ENCODE results near the gene GRM4.
A peak's percentile ranks its signal among the peaks of the same experiment; 100 is the strongest.

Gene GRM4

GRCh38 chr6:34179106-34179720 is 33.3 kb upstream of the GRM4 start:
- TF ChIP-seq, protein P1, sequence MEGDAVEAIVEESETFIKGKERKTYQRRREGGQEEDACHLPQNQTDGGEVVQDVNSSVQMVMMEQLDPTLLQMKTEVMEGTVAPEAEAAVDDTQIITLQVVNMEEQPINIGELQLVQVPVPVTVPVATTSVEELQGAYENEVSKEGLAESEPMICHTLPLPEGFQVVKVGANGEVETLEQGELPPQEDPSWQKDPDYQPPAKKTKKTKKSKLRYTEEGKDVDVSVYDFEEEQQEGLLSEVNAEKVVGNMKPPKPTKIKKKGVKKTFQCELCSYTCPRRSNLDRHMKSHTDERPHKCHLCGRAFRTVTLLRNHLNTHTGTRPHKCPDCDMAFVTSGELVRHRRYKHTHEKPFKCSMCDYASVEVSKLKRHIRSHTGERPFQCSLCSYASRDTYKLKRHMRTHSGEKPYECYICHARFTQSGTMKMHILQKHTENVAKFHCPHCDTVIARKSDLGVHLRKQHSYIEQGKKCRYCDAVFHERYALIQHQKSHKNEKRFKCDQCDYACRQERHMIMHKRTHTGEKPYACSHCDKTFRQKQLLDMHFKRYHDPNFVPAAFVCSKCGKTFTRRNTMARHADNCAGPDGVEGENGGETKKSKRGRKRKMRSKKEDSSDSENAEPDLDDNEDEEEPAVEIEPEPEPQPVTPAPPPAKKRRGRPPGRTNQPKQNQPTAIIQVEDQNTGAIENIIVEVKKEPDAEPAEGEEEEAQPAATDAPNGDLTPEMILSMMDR (conservative IDR thresholded peaks at IDR 0.05), result no peak
- peak overlapping the region; percentile 68 for H3K27ac ChIP-seq

DNA sequence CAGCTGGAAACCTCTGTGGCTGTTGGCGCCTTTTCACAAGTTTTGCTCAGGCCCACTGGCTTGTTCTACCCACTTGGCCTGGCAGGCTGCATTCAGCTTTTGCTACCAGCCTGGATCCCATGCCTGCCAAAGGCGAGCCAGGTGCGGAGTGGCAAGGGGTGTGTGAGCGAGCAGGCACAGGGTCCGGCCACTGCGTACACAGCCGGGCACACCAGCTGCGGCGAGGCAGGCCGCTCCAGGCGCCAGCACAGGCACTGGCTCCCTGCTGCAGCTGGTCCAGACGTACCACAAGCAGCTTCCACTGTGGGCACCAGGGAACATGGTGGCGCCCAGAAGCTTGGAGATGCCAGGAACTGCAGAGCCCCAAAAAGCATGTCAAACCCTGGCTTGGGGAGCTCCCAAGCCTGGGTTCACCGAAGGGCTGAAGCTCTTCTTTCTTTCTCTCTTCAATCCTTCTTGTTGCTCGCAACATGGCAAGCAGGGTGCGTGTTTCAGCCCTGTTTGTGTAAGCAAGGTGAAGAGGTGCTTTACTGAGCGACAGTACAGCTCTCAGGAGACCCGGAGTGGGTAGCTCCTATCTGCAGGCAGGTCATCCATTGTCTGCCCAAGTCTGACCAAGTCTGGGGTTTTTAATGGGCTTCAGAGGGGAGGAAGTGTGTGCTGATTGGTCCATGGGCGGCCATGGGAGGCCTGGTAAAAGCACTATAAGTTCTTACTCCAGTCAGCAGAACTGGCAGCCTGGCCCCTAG is 32.6 kb upstream of the GRM4 start:
- H3K27ac ChIP-seq, result no peak overlapping the region; the same call in 1 of the 2 replicates
- TF ChIP-seq, protein P1 (conservative IDR thresholded peaks at IDR 0.05), result no peak

DNA sequence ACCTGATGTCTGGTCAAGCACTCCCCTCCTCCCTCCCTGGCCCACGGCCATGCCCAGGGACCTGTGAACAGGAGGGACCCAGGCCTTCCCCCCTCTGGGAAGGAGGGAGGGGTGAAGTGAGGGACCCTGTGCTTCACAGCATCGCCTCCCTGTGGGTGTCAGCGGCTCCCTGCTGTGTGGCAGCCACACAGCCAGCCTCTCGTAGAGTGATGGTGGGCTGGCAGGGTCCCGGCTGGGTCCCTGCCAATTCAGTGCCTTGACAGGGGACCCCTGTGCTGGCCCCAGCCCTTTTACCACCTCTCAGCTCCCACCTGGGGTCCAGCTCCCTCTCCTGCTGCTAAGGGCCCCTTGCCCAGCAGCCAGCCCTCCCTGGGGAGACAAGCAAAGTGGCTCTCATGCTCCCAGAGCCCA is 31.3 kb upstream of the GRM4 start:
- H3K27ac ChIP-seq, result no peak overlapping the region
- TF ChIP-seq, protein P1 (conservative IDR thresholded peaks at IDR 0.05), result no peak

DNA sequence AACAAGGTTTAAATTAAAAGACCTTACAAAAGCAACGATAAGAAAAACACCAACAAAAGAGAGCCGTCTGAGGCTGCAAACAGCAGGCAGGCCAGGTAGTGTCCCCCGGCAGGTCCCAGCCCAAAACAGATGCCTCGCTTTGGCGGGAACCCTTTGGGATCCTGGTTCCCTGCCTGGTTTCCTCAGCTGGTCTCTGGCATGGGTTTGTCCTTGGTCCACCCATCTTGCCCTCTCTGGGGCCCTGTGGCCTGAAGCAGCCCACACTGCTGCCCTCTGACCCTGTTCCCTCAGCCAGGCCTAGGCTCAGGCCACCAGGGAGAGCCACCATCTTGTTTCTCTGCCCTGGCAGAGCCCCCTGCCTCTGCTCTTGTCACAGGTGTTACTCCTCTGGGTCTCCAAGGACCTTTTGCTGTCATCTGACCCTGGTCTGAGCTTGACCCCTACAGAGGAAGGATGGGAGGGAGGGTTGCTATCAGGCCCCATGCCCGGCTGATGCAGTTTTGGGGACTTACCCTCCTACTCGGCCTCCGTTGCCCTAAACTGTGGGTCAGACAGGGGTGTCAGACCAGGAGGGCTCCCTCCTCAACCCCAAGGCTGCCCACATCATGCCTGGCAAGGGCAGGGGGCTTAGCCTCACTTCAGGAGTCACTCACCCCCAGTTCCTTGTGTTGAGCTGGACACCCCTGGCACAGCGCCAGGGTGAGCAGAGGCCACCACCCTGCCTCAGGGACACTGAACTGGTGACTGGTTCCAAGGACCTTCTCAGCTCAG is 30.6 kb upstream of the GRM4 start:
- TF ChIP-seq, protein P1 (conservative IDR thresholded peaks at IDR 0.05), result no peak
- H3K27ac ChIP-seq, result no peak overlapping the region

DNA sequence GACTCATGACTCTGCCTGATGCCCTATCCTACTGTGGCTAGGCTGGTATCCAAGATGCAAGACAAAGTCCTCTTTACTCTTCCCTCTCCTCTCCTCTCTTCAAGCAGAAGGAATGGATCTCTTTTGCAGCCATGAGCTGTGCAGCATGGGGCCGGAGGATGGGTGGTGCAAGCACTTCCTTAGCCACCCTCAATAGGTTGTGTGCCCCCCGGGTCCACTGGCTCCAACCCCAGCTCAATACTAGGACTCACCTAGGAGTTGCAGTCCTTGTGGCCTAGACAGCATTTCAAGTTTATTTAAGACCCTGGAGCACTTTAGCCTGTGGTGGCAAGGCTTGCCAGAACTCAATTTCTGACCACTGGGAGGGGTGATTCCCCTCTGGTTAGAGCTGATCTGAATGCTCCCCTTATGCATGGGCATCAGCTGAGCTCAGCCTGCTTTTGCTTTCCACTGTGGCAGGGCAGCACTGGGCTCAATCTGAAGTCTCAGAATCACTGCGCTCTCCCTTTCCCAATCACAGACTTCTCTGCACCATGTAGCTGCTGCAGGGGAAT is 29.0 kb upstream of the GRM4 start:
- TF ChIP-seq, protein P1 (conservative IDR thresholded peaks at IDR 0.05), result no peak

GRCh38 chr6:34172961-34173775 is 27.3 kb upstream of the GRM4 start:
- no peak overlapping the region for H3K27ac ChIP-seq
- TF ChIP-seq, protein P1 (conservative IDR thresholded peaks at IDR 0.05), result no peak

More for the DNA sequence above, 29.0 kb upstream of the GRM4 start:
- H3K27ac ChIP-seq, result no peak overlapping the region
